HUES48 (cell line): Measurements from ENCODE around the gene C1QTNF12.
"Not testable (repeated sequence)": the region's sequence is repeated elsewhere in the genome, so short reads cannot be mapped to it uniquely, and the experiment has no call there.

ENCODE experiments used
- H3K27ac ChIP-seq: one replicate; pipeline ENCODE4 v1.7.0; 2013; ENCODE audit warnings: low read depth, low read length, inconsistent platforms
- H3K27me3 ChIP-seq: 2 replicates; pipeline ENCODE4 v1.6.1; 2013; ENCODE audit warnings: mild to moderate bottlenecking, low read length; ENCODE audit not compliant: control insufficient read depth, insufficient read depth
- H3K36me3 ChIP-seq: 2 replicates; pipeline ENCODE4 v1.6.1; 2013; ENCODE audit warnings: low read length; ENCODE audit not compliant: control insufficient read depth, insufficient read depth
- H3K4me1 ChIP-seq: 2 replicates; pipeline ENCODE4 v1.6.1; 2013; ENCODE audit warnings: mild to moderate bottlenecking, low read length; ENCODE audit not compliant: control insufficient read depth, insufficient read depth
- H3K4me3 ChIP-seq: 2 replicates; pipeline ENCODE4 v1.5.1; 2013; ENCODE audit warnings: mild to moderate bottlenecking, low read depth, low read length
- H3K9ac ChIP-seq: 2 replicates; pipeline ENCODE4 v1.6.1; 2013; ENCODE audit warnings: mild to moderate bottlenecking, low read depth, low read length, moderate library complexity
- H3K9me3 ChIP-seq: 2 replicates; pipeline ENCODE4 v1.6.1; 2013; ENCODE audit warnings: low read length; ENCODE audit not compliant: control insufficient read depth, insufficient read depth

C1QTNF12 gene

DNA sequence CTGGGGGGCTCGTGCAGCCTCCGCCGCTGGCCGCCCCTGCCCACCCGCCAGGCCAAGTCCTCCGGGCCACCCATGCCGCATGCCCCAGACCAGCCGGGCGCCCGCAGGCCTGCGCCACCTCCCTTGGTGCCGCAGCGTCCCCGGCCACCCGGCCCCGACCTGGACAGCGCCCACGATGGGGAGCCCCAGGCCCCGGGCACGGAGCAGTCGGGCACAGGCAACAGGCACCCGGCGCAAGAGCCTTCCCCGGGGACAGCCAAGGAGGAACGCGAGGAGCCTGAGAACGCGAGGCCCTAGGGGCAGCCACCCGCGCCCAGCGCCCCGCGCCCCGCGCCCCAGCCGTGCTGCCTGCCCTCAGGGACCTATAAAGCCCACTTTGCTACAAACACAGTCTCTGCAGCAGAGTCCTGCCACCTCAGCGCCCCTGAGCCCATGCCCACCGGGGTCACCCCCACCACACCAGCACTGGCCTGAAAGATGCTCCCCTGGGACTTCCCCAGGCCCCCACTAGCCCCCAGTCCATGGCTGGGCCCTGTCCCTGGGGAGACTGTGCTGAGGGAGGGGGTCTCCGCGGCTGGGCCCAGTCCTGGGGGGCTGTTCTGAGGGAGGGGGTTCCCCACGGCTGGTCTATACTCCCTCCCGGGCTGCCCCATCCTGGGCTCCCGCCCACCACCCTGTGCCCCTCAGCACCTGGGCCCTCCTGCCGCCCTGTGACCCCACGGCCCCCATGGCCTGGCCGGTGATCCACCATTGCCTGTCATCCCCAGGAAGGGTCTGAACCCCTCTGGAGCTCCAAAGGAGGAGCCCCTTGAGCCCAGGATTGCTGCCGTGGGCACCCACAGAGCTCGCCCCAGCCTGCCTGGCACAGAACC lies 48.7 kb downstream of the C1QTNF12 start:
- Histone ChIP-seq H3K36me3 (no peaks in the 10 kb centered on the region), H3K9me3 (no peaks in the 10 kb centered on the region; the same call in 1 of the 2 replicates), H3K9ac (no peak overlapping the region), H3K27me3 (peaks cover 2% of the 10 kb centered on the region; the same call in 1 of the 2 replicates), H3K4me1 (no peaks in the 10 kb centered on the region), H3K27ac (no peak overlapping the region), H3K4me3 (no peak overlapping the region)

DNA sequence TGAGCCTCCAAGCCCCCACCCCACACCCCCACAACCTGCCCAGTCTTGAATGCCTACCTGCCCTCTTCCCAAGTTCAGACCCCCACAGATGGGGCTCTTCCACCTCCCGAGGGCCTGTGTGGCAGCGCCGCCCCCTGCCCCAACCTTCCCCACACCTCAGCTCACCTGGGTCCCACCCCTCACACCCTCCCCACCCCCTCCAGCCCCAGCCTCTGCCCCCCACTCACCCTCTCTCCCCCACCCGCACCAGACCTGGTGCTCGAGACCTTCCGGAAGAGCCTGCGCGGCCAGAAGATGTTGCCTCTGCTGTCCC lies 49.4 kb downstream of the C1QTNF12 start:
- Histone ChIP-seq H3K4me1 (no peaks in the 10 kb centered on the region), H3K9ac (no peak overlapping the region), H3K36me3 (no peaks in the 10 kb centered on the region), H3K4me3 (no peak overlapping the region), H3K27me3 (peaks cover 2% of the 10 kb centered on the region; the same call in 1 of the 2 replicates), H3K27ac (no peak overlapping the region), H3K9me3 (peaks cover 2% of the 10 kb centered on the region; the same call in 1 of the 2 replicates)

DNA sequence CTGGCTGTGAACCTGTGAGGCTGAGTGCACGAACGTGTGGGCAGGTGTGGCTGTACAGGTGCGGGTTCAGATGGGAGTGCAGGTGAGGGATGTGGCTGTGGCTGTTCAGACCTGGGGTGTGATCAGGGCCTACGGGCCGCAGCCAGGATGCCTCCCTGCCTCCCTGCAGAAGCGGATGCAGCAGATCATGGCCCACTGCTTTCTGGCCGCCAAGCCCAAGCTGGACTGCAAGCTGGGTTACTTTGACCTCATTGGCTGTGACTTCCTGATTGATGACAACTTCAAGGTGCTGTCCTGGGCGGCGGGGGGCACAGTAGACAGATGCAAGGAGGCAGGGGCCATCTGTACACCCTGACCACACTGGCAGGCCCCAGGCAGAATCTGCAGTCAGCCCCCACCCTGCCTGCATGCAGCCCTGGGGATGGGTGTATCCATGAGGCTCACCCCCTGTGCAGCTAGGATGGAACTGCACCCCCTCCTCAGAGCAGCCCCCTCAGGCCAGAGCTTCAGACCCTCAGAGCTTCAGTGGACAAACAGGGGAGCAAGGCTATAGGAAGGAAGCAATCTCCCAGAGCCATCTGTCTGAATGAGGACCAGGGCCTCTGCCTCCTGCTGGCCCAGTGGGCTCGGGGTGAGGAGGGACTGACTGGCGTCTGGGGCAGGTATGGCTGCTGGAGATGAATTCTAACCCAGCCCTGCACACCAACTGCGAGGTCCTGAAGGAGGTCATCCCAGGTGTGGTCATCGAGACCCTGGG lies 49.9 kb downstream of the C1QTNF12 start:
- Histone ChIP-seq H3K36me3 (no peaks in the 10 kb centered on the region), H3K4me1 (no peaks in the 10 kb centered on the region), H3K9ac (no peak overlapping the region), H3K27ac (no peak overlapping the region), H3K9me3 (peaks cover 6% of the 10 kb centered on the region; the same call in 1 of the 2 replicates), H3K4me3 (no peak overlapping the region), H3K27me3 (peaks cover 2% of the 10 kb centered on the region; the same call in 1 of the 2 replicates)

DNA sequence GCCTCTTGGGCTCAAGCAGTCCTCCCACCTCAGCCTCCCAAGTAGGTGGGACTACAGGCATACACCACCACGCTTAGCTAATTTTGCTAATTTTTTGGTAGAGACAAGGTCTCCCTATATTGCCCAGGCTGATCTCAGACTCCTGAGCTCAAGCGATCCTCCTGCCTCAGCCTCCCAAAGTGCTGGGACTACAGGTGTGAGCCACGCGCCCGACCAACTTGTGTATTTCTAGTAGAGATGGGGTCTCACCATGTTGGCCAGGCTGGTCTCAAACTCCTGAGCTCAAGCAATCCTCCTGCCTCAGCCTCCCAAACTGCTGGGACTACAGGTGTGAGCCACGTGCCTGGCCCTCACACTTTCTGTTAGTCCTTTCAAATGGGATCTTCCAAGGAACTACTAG lies 50.8 kb downstream of the C1QTNF12 start:
- H3K27me3 ChIP-seq, H3K4me3 ChIP-seq, H3K9me3 ChIP-seq, H3K27ac ChIP-seq, H3K9ac ChIP-seq, H3K4me1 ChIP-seq, H3K36me3 ChIP-seq: not testable (repeated sequence)

DNA sequence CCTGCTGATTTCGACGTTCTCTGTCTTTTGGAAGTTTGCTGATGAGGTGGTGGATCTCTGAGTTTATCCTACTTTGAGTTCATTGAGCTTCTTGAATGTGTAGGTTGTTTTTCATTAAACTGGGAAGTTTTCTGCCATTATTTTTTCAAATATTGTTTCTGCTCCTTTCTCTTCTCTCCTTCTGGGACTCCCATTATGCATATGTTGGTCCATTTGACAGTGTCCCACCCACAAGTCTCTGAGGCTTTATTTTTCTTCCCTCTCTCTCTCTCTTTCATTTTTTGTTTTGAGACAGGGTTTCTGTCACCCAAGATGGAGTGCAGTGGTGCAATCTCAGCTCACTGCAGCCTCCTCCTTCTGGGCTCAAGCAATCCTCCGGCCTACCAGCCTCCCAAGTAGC lies 51.8 kb downstream of the C1QTNF12 start:
- no peaks in the 10 kb centered on the region for H3K36me3 ChIP-seq
- H3K9me3 ChIP-seq, result peaks cover 7% of the 10 kb centered on the region; the same call in 1 of the 2 replicates
- H3K9ac ChIP-seq, result no peak overlapping the region
- no peak overlapping the region for H3K4me3 ChIP-seq
- no peak overlapping the region for H3K27ac ChIP-seq
- H3K27me3 ChIP-seq, result no peaks in the 10 kb centered on the region
- H3K4me1 ChIP-seq, result no peaks in the 10 kb centered on the region
